Loucy (cell line): Measurements from ENCODE around the gene PTPRK.

Source experiments
- H2AFZ ChIP-seq: fragments of 200-600 bp; sonication (generic); 2 replicates; pipeline ENCODE4 v1.6.0; 2016; ENCODE audit warnings: antibody characterized with exemption, mild to moderate bottlenecking, low read length, moderate library complexity
- H3F3A ChIP-seq: fragments of 200-600 bp; 2 replicates; pipeline ENCODE4 v1.6.0; 2016; ENCODE audit warnings: antibody characterized with exemption, low read depth, mild to moderate bottlenecking
- H3K27me3 ChIP-seq: fragments of 200-600 bp; sonication (generic); 2 replicates; pipeline ENCODE4 v1.6.1; 2014; ENCODE audit warnings: low read length, mild to moderate bottlenecking; ENCODE audit not compliant: insufficient read depth, poor library complexity, severe bottlenecking
- H3K36me3 ChIP-seq: fragments of 200-600 bp; sonication (generic); 2 replicates; pipeline ENCODE4 v1.6.1; 2016; ENCODE audit warnings: low read length; ENCODE audit not compliant: insufficient read depth
- H3K4me1 ChIP-seq: fragments of 200-600 bp; sonication (generic); 2 replicates; pipeline ENCODE4 v1.5.1; 2014; ENCODE audit warnings: low read length, mild to moderate bottlenecking; ENCODE audit not compliant: insufficient read depth, poor library complexity, severe bottlenecking
- H3K4me2 ChIP-seq: fragments of 200-600 bp; sonication (generic); 2 replicates; pipeline ENCODE4 v1.6.0; 2014; ENCODE audit warnings: antibody characterized with exemption, low read length, low read depth, mild to moderate bottlenecking; ENCODE audit not compliant: poor library complexity, severe bottlenecking
- H3K4me3 ChIP-seq: fragments of 200-600 bp; sonication (generic); 2 replicates; pipeline ENCODE4 v1.5.1; 2014; ENCODE audit warnings: low read length, mild to moderate bottlenecking, mixed read lengths; ENCODE audit not compliant: poor library complexity, severe bottlenecking
- H3K79me2 ChIP-seq: fragments of 200-600 bp; sonication (generic); 2 replicates; pipeline ENCODE4 v1.6.1; 2014; ENCODE audit warnings: low read length; ENCODE audit not compliant: insufficient read depth
- H3K9ac ChIP-seq: fragments of 200-600 bp; sonication (generic); 2 replicates; pipeline ENCODE4 v1.6.0; 2014; ENCODE audit warnings: mild to moderate bottlenecking, low read depth, low read length, moderate library complexity; ENCODE audit not compliant: poor library complexity, severe bottlenecking
- H3K9me2 ChIP-seq: fragments of 200-600 bp; sonication (generic); replicated peaks from 2 replicates; pipeline ENCODE4 v1.6.1; 2016; ENCODE audit warnings: low read depth, low read length, mixed read lengths
- H3K9me3 ChIP-seq: fragments of 200-600 bp; sonication (generic); 2 replicates; pipeline ENCODE4 v1.6.1; 2014; ENCODE audit warnings: mild to moderate bottlenecking, antibody characterized with exemption, low read length, low read depth; ENCODE audit not compliant: insufficient read depth
- H4K20me1 ChIP-seq: fragments of 200-600 bp; sonication (generic); 2 replicates; pipeline ENCODE4 v1.6.0; 2014; ENCODE audit warnings: antibody characterized with exemption, low read length, mild to moderate bottlenecking; ENCODE audit not compliant: insufficient read depth, poor library complexity, severe bottlenecking
- EZH2phosphoT487 ChIP-seq: fragments of 200-600 bp; IDR thresholded peaks from 2 replicates; pipeline ENCODE4 v1.6.1; 2018; ENCODE audit warnings: antibody characterized with exemption, mild to moderate bottlenecking, moderate library complexity, borderline replicate concordance
- TF ChIP-seq, protein P1 (sequence below): fragments of 200-600 bp; sonication (generic); conservative IDR thresholded peaks from 2 replicates; pipeline ENCODE4 v1.5.1; 2014; ENCODE audit warnings: mild to moderate bottlenecking, antibody characterized with exemption, low read length

The PTPRK gene

GRCh38 chr6:128057541-128057940 is 462.9 kb downstream of the PTPRK start:
- H3F3A ChIP-seq: no peaks in the 10 kb centered on the region
- H3K27me3 ChIP-seq: no peaks in the 10 kb centered on the region
- TF ChIP-seq EZH2phosphoT487: no peak
- TF ChIP-seq, protein P1, sequence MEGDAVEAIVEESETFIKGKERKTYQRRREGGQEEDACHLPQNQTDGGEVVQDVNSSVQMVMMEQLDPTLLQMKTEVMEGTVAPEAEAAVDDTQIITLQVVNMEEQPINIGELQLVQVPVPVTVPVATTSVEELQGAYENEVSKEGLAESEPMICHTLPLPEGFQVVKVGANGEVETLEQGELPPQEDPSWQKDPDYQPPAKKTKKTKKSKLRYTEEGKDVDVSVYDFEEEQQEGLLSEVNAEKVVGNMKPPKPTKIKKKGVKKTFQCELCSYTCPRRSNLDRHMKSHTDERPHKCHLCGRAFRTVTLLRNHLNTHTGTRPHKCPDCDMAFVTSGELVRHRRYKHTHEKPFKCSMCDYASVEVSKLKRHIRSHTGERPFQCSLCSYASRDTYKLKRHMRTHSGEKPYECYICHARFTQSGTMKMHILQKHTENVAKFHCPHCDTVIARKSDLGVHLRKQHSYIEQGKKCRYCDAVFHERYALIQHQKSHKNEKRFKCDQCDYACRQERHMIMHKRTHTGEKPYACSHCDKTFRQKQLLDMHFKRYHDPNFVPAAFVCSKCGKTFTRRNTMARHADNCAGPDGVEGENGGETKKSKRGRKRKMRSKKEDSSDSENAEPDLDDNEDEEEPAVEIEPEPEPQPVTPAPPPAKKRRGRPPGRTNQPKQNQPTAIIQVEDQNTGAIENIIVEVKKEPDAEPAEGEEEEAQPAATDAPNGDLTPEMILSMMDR: no peak
- no peak overlapping the region for H3K4me3 ChIP-seq
- H3K9me2 ChIP-seq: no peaks in the 10 kb centered on the region
- H4K20me1 ChIP-seq: no peaks in the 10 kb centered on the region
- H3K9me3 ChIP-seq: no peaks in the 10 kb centered on the region
- H2AFZ ChIP-seq: no peak overlapping the region
- no peak overlapping the region for H3K4me2 ChIP-seq
- no peaks in the 10 kb centered on the region for H3K36me3 ChIP-seq
- H3K4me1 ChIP-seq: no peaks in the 10 kb centered on the region
- H3K79me2 ChIP-seq: no peaks in the 10 kb centered on the region
- H3K9ac ChIP-seq: no peak overlapping the region

- Histone ChIP-seq H3K4me1 (no peaks in the 10 kb centered on the region), H3K4me3 (no peak overlapping the region), H3K4me2 (no peak overlapping the region), H3F3A (no peaks in the 10 kb centered on the region), H3K9me2 (no peaks in the 10 kb centered on the region), H3K9ac (no peak overlapping the region), H4K20me1 (no peaks in the 10 kb centered on the region), H2AFZ (no peak overlapping the region), H3K36me3 (no peaks in the 10 kb centered on the region), H3K9me3 (no peaks in the 10 kb centered on the region), H3K27me3 (no peaks in the 10 kb centered on the region), H3K79me2 (no peaks in the 10 kb centered on the region)
- no peak for TF ChIP-seq EZH2phosphoT487
- TF ChIP-seq, protein P1: no peak
Measured at GRCh38 chr6:128053109-128053508, 467.3 kb downstream of the PTPRK start.

DNA sequence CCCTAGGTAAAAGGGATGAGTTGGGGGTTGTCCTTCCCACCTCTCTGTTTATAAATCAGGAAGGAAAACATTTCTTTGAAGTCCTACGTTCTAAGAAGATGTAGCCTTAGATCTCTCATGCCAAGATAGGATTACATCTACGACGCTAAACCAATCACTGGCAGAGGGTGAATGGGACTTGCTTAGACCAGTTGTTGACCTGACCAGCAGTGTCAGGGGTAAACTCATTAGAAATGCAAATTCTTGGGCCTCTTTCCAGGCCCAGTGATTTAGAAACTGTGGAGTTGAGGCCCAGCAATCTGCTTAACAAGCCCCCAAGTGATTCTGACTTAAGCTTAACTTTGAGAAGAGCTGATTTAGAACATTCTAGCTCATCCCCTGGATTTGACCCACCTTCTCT is 472.4 kb downstream of the PTPRK start:
- no peaks in the 10 kb centered on the region for H4K20me1 ChIP-seq
- H3K9me2 ChIP-seq: no peaks in the 10 kb centered on the region
- H3K4me2 ChIP-seq: no peak overlapping the region
- H3F3A ChIP-seq: no peaks in the 10 kb centered on the region
- no peaks in the 10 kb centered on the region for H3K79me2 ChIP-seq
- H3K27me3 ChIP-seq: no peaks in the 10 kb centered on the region
- H3K9me3 ChIP-seq: no peaks in the 10 kb centered on the region
- peaks cover 8% of the 10 kb centered on the region for H3K4me1 ChIP-seq
- TF ChIP-seq, protein P1: no peak
- TF ChIP-seq EZH2phosphoT487: no peak
- H3K4me3 ChIP-seq: no peak overlapping the region
- no peaks in the 10 kb centered on the region for H3K36me3 ChIP-seq
- peak overlapping the region; percentile 27; the same call in 1 of the 2 replicates for H2AFZ ChIP-seq
- H3K9ac ChIP-seq: no peak overlapping the region
